T-cell (primary cell): Measurements from ENCODE around the gene FNDC1. TPM values are rescaled to one million over a fixed set of nuclear protein-coding genes. Genes with fewer than 3 reads are reported as not detected.
A peak's percentile ranks its signal among the peaks of the same experiment; 100 is the strongest.

Experiments used
- ATAC-seq, 4 experiments: fragments of 200-7000 bp in 3 of 4; fragments of 150-1000 bp in 1 of 4; cut with Tn5 transposase; replicated peaks in 1 of 4; 1 replicate in 3 of 4; 2 replicates in 1 of 4; pipeline ENCODE4 v1.10.0; 2021; ENCODE audit warnings: moderate library complexity in 3 of 4, mild to moderate bottlenecking in 2 of 4, moderate number of reproducible peaks in 1 of 4
- CTCF ChIA-PET, 2 donors: fragments of 300-600 bp; sonication (Branson Sonifier 250); formaldehyde crosslinking; loops; one replicate each; lab custom pipeline; 2022; ENCODE audit warnings: antibody characterized with exemption in 2 of 2; lab: Charles Lee
- POLR2A ChIA-PET, 2 donors: fragments of 300-600 bp; sonication (Branson Sonifier 250); formaldehyde crosslinking; loops; one replicate each; lab custom pipeline; 2022; ENCODE audit warnings: antibody characterized with exemption in 2 of 2; lab: Charles Lee
- DNase-seq, 35 experiments: peaks; one replicate each; pipeline versions ENCODE4 v3.0.0 to v3.0.0-alpha.2; 2013 to 2023
- H3K27ac ChIP-seq: one replicate; pipeline ENCODE4 v1.5.1; 2013; ENCODE audit warnings: low read length
- H3K27me3 ChIP-seq, 2 experiments: replicated peaks in 1 of 2; 1 replicate in 1 of 2; 2 replicates in 1 of 2; pipeline versions ENCODE4 v1.6.1 to v1.7.0; 2013; ENCODE audit warnings: low read length in 1 of 2, mixed read lengths in 1 of 2; ENCODE audit not compliant: control insufficient read depth in 2 of 2, insufficient read depth in 2 of 2; ENCODE audit errors: extremely low read depth in 1 of 2
- H3K36me3 ChIP-seq, 2 donors: 1 replicate in 1 of 2; 2 replicates in 1 of 2; pipeline versions ENCODE4 v1.6.1 to v1.7.0; 2013; ENCODE audit warnings: low read length in 1 of 2; ENCODE audit not compliant: control insufficient read depth in 2 of 2, insufficient read depth in 1 of 2; ENCODE audit errors: extremely low read depth in 1 of 2
- H3K4me1 ChIP-seq, 2 experiments: 1 replicate in 1 of 2; 2 replicates in 1 of 2; pipeline versions ENCODE4 v1.6.1 to v1.7.0; 2013; ENCODE audit warnings: low read length in 2 of 2, mixed read lengths in 1 of 2; ENCODE audit not compliant: insufficient read depth in 2 of 2, control insufficient read depth in 1 of 2; ENCODE audit errors: extremely low read depth in 1 of 2
- H3K4me3 ChIP-seq, 2 donors: 1 replicate in 1 of 2; 2 replicates in 1 of 2; pipeline versions ENCODE4 v1.5.1 to v1.7.0; 2013; ENCODE audit warnings: mild to moderate bottlenecking in 2 of 2, low read length in 1 of 2, moderate library complexity in 1 of 2; ENCODE audit not compliant: control insufficient read depth in 1 of 2; ENCODE audit errors: extremely low read depth in 1 of 2
- H3K9me3 ChIP-seq: 2 replicates; pipeline ENCODE4 v1.7.0; 2013
- H3K27ac Mint-ChIP-seq, 2 donors: one replicate each; pipeline ENCODE4 v1.8.0; 2020 to 2021; ENCODE audit warnings: mild to moderate bottlenecking in 2 of 2, mixed read lengths in 2 of 2
- H3K27me3 Mint-ChIP-seq, 2 donors: one replicate each; pipeline ENCODE4 v1.8.0; 2021 to 2022; ENCODE audit warnings: mixed read lengths in 2 of 2
- H3K36me3 Mint-ChIP-seq: one replicate; pipeline ENCODE4 v1.8.0; 2021; ENCODE audit warnings: mixed read lengths
- H3K4me1 Mint-ChIP-seq, 3 donors: one replicate each; pipeline ENCODE4 v1.8.0; 2020 to 2022; ENCODE audit warnings: mixed read lengths in 3 of 3, mild to moderate bottlenecking in 1 of 3
- H3K4me3 Mint-ChIP-seq, 3 donors: one replicate each; pipeline ENCODE4 v1.8.0; 2020 to 2022; ENCODE audit warnings: mild to moderate bottlenecking in 3 of 3, mixed read lengths in 3 of 3, moderate library complexity in 3 of 3
- H3K9me3 Mint-ChIP-seq, 3 donors: one replicate each; pipeline ENCODE4 v1.8.0; 2020 to 2022; ENCODE audit warnings: mixed read lengths in 3 of 3
- WGBS: methylation state at CpG from one replicate; pipeline ENCODE4 v1.1.5; 2013; ENCODE audit warnings: missing lambda C conversion rate; ENCODE audit not compliant: insufficient coverage; 5-methylcytosine and 5-hydroxymethylcytosine counted together
- total RNA-seq, 35 experiments: library from RNA in 6 of 35; stranded (reverse) in 6 of 35; fragments of 120-200 nt in 1 of 35; gene quantifications; one replicate each; pipeline versions ENCODE4 v1.2.1 to v1.2.4 and lab custom pipeline; 2013 to 2026

Gene FNDC1
- total RNA-seq, 5 donors from 2014 or later (not counting 1 experiment from before 2014, with no cell fraction given): 0.03 TPM; not detected in 4

DNA sequence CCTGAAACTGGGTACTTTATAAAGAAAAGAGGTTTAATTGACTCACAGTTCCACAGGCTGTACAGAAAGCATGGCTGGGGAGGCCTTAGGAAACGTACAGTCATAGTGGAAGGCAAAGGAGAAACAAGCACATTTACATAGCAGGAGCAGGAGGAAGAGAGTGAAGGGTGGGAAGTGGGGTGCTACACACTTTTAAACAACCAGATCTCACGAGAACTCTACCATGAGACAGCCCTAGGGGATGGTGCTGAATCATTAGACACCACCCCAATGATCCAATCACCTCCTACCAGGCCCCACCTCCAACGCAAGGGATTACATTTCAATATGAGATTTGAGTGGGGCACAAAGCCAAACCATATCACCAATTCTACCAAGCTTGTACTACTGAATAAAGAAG, 7.4 kb upstream of the FNDC1 start:
- POLR2A ChIA-PET: no interaction called here
- H3K27me3 ChIP-seq: peaks cover 7 to 13% of the 10 kb centered on the region in 2 experiments
- no peaks in the 10 kb centered on the region for H3K36me3 ChIP-seq
- H3K9me3 ChIP-seq: no peaks in the 10 kb centered on the region
- ATAC-seq (no peak), DNase-seq (no peak)
- no peak overlapping the region for H3K4me3 ChIP-seq
- peaks cover 48 to 49% of the 10 kb centered on the region in 2 donors for H3K27me3 Mint-ChIP-seq
- no peak overlapping the region for H3K27ac Mint-ChIP-seq
- H3K36me3 Mint-ChIP-seq: no peaks in the 10 kb centered on the region
- CTCF ChIA-PET: interaction anchor here in 1 of 2 donors (0.7 kb wide), 1 partner anchor 583 kb away, joined by 4 read pairs; no protein-coding TSS in a partner anchor
- no peak overlapping the region for H3K27ac ChIP-seq
- H3K9me3 Mint-ChIP-seq: peaks cover 3 to 10% (median 8%) of the 10 kb centered on the region in 3 donors
- H3K4me1 Mint-ChIP-seq: no peaks in the 10 kb centered on the region
- H3K4me1 ChIP-seq: no peaks in the 10 kb centered on the region
- H3K4me3 Mint-ChIP-seq: no peak overlapping the region
- 67% methylated on average over 1 of the region's 3 CpGs for WGBS

- Histone ChIP-seq H3K4me3 (no peak overlapping the region), H3K27me3 (peaks cover 7 to 30% of the 10 kb centered on the region in 2 experiments), H3K9me3 (no peaks in the 10 kb centered on the region), H3K36me3 (no peaks in the 10 kb centered on the region), H3K4me1 (peaks cover 2 to 5% of the 10 kb centered on the region in 2 experiments), H3K27ac (no peak overlapping the region)
- no peak overlapping the region for H3K27ac Mint-ChIP-seq
- ATAC-seq (no peak), DNase-seq (no peak)
- WGBS: 93% methylated on average over 4 of the region's 5 CpGs
- H3K27me3 Mint-ChIP-seq: peaks cover 60 to 61% of the 10 kb centered on the region in 2 donors
- no peak overlapping the region for H3K4me3 Mint-ChIP-seq
- peaks cover 9 to 11% (median 11%) of the 10 kb centered on the region in 3 donors for H3K4me1 Mint-ChIP-seq
- no peaks in the 10 kb centered on the region for H3K36me3 Mint-ChIP-seq
- no peaks in the 10 kb centered on the region for H3K9me3 Mint-ChIP-seq
- ChIA-PET POLR2A (interaction anchor here in 1 of 2 donors (0.6 kb wide), 1 partner anchor 1188 kb away, joined by 3 read pairs; no protein-coding TSS in a partner anchor), CTCF (no interaction called here)
These were observed 5.3 kb upstream of the FNDC1 start for GRCh38 chr6:159163901-159164370.

DNA sequence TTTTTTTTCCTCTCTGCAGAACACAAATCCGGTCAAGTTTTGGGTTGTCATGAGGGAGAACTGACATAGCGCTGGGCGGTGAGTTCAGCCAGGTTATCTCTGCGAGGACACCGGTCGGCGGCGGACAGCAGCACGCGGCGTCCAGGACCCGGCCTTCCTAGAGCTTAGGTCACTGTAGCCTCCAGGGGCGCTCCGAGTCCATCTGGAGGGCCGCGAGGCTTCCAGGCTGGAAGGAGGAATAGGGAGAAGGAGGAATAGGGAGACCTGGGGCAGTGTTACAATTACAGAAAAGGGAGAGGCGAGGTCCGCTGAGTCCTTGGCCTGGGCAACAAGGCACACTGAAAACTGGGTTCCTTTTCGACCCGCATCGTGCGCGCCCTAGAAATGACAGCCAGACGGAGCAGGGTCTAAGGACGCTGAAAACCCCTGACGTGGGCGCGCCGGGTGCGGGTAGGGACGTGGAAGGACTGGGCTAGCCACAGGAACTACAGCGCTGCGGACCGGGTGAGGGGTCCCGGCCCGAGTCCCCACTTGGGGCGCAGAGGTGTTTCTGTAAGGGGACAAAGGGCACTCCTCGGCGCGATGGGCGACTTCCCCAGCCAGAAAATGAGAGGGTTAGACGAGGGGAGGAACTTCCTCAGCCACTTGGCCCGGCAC, 536 bp upstream of the FNDC1 start:
- peak overlapping the region; percentile 37 to 78 (median 65) for H3K4me3 Mint-ChIP-seq
- H3K27ac ChIP-seq: no peak overlapping the region
- DNase-seq: peak in 3 of 35 experiments; percentile 5 to 9 (median 8)
- peaks cover 26 to 48% of the 10 kb centered on the region in 2 experiments for H3K27me3 ChIP-seq
- H3K4me1 ChIP-seq: peaks cover 2 to 16% of the 10 kb centered on the region in 2 experiments
- 12% methylated on average over 41 of the region's 43 CpGs for WGBS
- H3K4me1 Mint-ChIP-seq: peaks cover 16 to 21% (median 20%) of the 10 kb centered on the region in 3 donors
- H3K9me3 ChIP-seq: no peaks in the 10 kb centered on the region
- H3K9me3 Mint-ChIP-seq: no peaks in the 10 kb centered on the region
- H3K36me3 ChIP-seq: no peaks in the 10 kb centered on the region
- CTCF ChIA-PET: interaction anchor here in 1 of 2 donors (1.3 kb wide), 1 partner anchor 486 kb away, joined by 5 read pairs; no protein-coding TSS in a partner anchor
- H3K4me3 ChIP-seq: peak overlapping the region in 1 of 2 donors; percentile 51
- peaks cover 77 to 83% of the 10 kb centered on the region in 2 donors for H3K27me3 Mint-ChIP-seq
- no peaks in the 10 kb centered on the region for H3K36me3 Mint-ChIP-seq
- no peak overlapping the region for H3K27ac Mint-ChIP-seq
- ATAC-seq: peak in 1 of 4 experiments; percentile 30
- POLR2A ChIA-PET: no interaction called here

DNA sequence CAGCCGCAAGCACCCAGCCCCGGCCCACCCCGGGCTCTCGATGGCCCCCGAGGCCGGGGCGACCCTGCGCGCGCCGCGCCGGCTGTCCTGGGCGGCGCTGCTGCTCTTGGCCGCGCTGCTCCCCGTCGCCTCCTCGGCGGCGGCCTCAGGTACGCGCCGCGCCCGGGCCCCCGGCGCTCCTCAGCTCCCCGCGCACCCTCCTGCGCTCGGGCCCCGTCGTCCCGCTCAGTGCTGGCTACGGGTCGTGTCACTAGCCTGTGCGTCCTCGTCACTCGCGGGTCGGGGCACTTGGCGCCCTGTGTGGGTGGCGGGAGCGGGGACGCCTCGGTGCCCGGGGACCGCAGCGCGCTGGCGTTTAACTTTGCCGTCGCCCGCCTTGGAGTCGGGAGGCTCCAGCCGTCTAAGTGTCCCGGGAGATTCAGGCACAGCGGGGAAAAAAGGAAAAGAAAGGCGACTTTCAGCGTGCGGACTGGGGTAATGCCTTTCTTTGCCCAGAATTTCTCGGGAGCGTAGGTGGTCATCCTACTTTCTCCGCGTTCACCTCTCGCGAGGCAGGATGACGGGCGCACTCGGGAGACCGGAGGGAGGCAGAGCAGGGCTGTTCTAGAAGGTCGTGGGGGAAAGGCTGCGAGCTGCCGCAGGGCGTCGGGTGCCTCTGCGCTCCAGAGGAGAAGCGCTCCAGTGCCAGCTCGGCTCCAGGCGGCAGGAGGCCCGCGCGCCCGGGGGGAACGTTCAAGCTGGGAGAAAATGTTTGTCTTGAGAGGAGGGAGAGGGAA, 545 bp downstream of the FNDC1 start:
- 1% methylated on average over 84 of the region's 87 CpGs for WGBS
- Histone ChIP-seq H3K9me3 (no peaks in the 10 kb centered on the region), H3K4me3 (peak overlapping the region; percentile 20 to 70), H3K27ac (no peak overlapping the region), H3K27me3 (peaks cover 22 to 57% of the 10 kb centered on the region in 2 experiments), H3K36me3 (no peaks in the 10 kb centered on the region), H3K4me1 (peaks cover 3 to 21% of the 10 kb centered on the region in 2 experiments)
- no peaks in the 10 kb centered on the region for H3K36me3 Mint-ChIP-seq
- peak overlapping the region in 2 of 3 donors; percentile 47 to 57 for H3K4me3 Mint-ChIP-seq
- peaks cover 22 to 25% (median 25%) of the 10 kb centered on the region in 3 donors for H3K4me1 Mint-ChIP-seq
- ATAC-seq (peak in 3 of 4 experiments; percentile 30 to 52 (median 40)), DNase-seq (peak in 4 of 35 experiments; percentile 12 to 25 (median 15))
- peaks cover 77 to 85% of the 10 kb centered on the region in 2 donors for H3K27me3 Mint-ChIP-seq
- H3K27ac Mint-ChIP-seq: no peak overlapping the region
- POLR2A ChIA-PET: no interaction called here
- CTCF ChIA-PET: no interaction called here
- H3K9me3 Mint-ChIP-seq: no peaks in the 10 kb centered on the region

DNA sequence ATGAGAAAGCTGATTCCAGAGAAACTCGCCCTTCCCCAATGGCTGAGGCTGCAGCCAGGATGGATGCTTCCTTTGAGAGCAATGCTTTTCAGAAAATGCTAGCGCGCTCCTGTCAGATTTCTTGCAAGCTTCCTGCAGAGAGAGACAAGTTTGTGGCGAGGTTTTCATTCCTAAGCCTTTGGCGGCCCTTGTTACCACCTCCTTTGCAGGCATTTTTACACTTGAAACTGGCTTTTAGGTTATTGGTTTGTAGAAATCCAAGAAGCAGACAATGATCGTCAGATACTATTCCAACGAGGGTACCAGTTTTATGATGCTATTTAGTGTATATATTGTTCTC, 1.1 kb downstream of the FNDC1 start:
- Histone ChIP-seq H3K27me3 (peaks cover 22 to 55% of the 10 kb centered on the region in 2 experiments), H3K9me3 (no peaks in the 10 kb centered on the region), H3K4me3 (peak overlapping the region; percentile 20 to 70), H3K27ac (no peak overlapping the region), H3K36me3 (no peaks in the 10 kb centered on the region), H3K4me1 (peaks cover 3 to 21% of the 10 kb centered on the region in 2 experiments)
- peaks cover 73 to 81% of the 10 kb centered on the region in 2 donors for H3K27me3 Mint-ChIP-seq
- no peak for DNase-seq
- H3K27ac Mint-ChIP-seq: peak overlapping the region in 1 of 2 donors; percentile 27
- peaks cover 22 to 25% (median 25%) of the 10 kb centered on the region in 3 donors for H3K4me1 Mint-ChIP-seq
- no peak for ATAC-seq
- ChIA-PET POLR2A (no interaction called here), CTCF (no interaction called here)
- 8% methylated on average over 3 of the region's 7 CpGs for WGBS
- H3K4me3 Mint-ChIP-seq: peak overlapping the region in 2 of 3 donors; percentile 47 to 57
- no peaks in the 10 kb centered on the region for H3K36me3 Mint-ChIP-seq
- H3K9me3 Mint-ChIP-seq: no peaks in the 10 kb centered on the region
